HL-60 (cell line): ENCODE results near the gene RELB.

Experiments
- GABPA ChIP-seq: IDR thresholded peaks from 2 replicates; pipeline ENCODE4 v1.6.1; 2012; ENCODE audit warnings: low read depth
- POLR2AphosphoS5 ChIP-seq: IDR thresholded peaks from 2 replicates; pipeline ENCODE4 v1.6.1; 2012; ENCODE audit warnings: low read depth
- REST ChIP-seq: IDR thresholded peaks from 2 replicates; pipeline ENCODE4 v1.6.1; 2012; ENCODE audit warnings: low read depth; ENCODE audit not compliant: insufficient replicate concordance
- SPI1 ChIP-seq: IDR thresholded peaks from 2 replicates; pipeline ENCODE4 v1.6.1; 2012; ENCODE audit warnings: low read depth, mild to moderate bottlenecking, borderline replicate concordance
- TF ChIP-seq, protein P1 (sequence below): IDR thresholded peaks from one replicate; pipeline ENCODE4 v1.5.1; 2011; ENCODE audit warnings: low read length, control low read depth, inconsistent platforms; ENCODE audit not compliant: insufficient read depth

DNA sequence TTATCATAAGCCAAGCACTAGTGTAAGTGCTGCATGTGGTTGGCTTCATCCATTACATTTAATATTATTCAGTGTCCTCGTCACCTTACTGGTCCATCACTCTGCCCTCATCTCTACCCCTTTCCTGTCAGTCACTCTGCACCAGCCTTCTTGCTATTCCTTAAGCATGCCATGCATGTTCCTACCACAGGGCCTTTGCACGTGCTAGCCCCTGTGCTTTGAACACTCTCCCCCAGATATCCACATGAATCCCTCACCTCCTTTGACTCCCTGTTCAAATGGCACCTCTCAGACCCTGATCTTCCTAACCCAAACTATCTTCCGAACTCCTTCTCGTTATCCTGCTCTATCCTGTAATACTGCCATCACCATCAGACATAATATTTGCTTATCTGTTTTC is 3.2 kb upstream of the RELB start:
- TF ChIP-seq POLR2AphosphoS5 = no peak
- TF ChIP-seq GABPA = no peak
- TF ChIP-seq, protein P1, sequence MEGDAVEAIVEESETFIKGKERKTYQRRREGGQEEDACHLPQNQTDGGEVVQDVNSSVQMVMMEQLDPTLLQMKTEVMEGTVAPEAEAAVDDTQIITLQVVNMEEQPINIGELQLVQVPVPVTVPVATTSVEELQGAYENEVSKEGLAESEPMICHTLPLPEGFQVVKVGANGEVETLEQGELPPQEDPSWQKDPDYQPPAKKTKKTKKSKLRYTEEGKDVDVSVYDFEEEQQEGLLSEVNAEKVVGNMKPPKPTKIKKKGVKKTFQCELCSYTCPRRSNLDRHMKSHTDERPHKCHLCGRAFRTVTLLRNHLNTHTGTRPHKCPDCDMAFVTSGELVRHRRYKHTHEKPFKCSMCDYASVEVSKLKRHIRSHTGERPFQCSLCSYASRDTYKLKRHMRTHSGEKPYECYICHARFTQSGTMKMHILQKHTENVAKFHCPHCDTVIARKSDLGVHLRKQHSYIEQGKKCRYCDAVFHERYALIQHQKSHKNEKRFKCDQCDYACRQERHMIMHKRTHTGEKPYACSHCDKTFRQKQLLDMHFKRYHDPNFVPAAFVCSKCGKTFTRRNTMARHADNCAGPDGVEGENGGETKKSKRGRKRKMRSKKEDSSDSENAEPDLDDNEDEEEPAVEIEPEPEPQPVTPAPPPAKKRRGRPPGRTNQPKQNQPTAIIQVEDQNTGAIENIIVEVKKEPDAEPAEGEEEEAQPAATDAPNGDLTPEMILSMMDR = no peak
- no peak for TF ChIP-seq REST
- no peak for TF ChIP-seq SPI1
